ENCODE measurements around the gene GDE1. TPM values are rescaled to one million over a fixed set of nuclear protein-coding genes. Genes with fewer than 3 reads are reported as not detected.

GDE1 gene
- total RNA-seq, 1 donor from 2014 or later: 111 TPM

DNA sequence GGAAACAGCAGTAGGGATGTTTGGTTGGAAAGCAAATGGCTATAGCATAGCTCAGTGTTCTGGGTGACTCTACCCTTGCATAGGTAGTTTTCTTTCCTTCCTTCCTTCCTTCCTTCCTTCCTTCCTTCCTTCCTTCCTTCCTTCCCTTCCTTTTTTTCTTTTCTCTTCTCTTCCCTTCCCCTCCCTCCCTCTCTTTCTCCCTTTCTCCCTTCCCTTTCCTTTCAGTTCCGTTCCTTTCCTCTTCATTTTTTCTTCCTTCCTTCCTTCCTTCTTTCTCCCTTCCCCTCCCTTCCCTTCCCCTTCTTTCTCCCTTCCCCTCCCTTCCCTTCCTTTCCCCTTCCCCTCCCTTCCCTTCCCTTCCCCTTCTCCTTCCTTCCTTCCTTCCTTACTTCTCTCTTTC lies 31.3 kb downstream of the GDE1 start:
- DNase-seq (ENCODE audit: low read depth) (no peak), FAIRE-seq (no peak)
- TF ChIP-seq, protein P1, sequence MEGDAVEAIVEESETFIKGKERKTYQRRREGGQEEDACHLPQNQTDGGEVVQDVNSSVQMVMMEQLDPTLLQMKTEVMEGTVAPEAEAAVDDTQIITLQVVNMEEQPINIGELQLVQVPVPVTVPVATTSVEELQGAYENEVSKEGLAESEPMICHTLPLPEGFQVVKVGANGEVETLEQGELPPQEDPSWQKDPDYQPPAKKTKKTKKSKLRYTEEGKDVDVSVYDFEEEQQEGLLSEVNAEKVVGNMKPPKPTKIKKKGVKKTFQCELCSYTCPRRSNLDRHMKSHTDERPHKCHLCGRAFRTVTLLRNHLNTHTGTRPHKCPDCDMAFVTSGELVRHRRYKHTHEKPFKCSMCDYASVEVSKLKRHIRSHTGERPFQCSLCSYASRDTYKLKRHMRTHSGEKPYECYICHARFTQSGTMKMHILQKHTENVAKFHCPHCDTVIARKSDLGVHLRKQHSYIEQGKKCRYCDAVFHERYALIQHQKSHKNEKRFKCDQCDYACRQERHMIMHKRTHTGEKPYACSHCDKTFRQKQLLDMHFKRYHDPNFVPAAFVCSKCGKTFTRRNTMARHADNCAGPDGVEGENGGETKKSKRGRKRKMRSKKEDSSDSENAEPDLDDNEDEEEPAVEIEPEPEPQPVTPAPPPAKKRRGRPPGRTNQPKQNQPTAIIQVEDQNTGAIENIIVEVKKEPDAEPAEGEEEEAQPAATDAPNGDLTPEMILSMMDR (IDR thresholded peaks at IDR 0.05; ENCODE audit: insufficient read depth, low read length, severe bottlenecking): no peak
- Histone ChIP-seq H3K4me3 (ENCODE audit: low read depth, low read length) (no peak overlapping the region), H3K36me3 (ENCODE audit: control insufficient read depth, insufficient read depth, low read length) (no peaks in the 10 kb centered on the region), H3K27me3 (ENCODE audit: control insufficient read depth, insufficient read depth, low read length) (no peaks in the 10 kb centered on the region)

DNA sequence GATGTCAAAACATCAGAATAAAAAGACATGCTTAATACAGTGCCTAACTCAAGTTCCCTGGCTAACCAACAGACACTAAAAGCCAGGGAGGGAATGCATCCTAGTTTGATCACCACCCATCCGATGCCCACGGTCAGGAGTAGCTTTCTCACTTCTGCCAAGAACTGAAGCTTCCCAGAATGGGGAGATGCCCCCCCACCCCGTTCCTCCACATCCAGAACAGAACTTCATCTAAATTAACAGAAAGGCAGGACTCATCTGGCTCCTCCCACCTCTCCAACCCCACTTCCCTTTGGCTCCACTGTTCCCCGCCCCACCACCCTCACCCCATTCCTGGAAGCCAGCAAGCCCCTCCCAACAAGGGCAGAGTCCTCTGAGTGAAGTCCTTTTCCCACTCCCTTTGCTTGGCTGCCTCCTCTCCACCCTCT lies 33.7 kb downstream of the GDE1 start:
- DNase-seq (ENCODE audit: low read depth): no peak

DNA sequence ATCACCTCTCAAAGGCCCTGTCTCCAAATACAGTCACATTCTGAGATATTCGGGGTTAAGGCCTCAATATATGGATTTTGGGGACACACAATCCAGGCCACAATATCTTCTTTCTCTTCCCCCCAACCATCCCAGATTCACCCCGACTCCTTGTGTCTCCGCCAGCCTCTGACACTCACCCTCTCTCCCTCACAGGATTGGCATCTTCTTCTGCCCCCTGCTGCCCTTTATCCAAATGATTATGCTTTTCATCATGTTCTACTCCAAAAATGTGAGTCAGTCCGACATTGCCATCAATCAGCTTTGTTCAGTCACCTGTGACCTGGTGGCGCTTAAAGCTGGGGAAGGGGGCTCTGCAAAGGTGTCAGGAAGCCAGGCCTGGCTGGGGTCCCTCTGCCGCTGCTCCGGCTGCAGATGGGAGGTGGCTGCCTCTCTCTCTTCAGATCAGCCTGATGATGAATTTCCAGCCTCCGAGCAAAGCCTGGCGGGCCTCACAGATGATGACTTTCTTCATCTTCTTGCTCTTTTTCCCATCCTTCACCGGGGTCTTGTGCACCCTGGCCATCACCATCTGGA lies 35.1 kb downstream of the GDE1 start:
- no peak for DNase-seq (ENCODE audit: low read depth)
- Histone ChIP-seq H3K36me3 (ENCODE audit: control insufficient read depth, insufficient read depth, low read length) (no peaks in the 10 kb centered on the region), H3K27me3 (ENCODE audit: control insufficient read depth, insufficient read depth, low read length) (no peaks in the 10 kb centered on the region), H3K4me3 (ENCODE audit: low read depth, low read length) (no peak overlapping the region)
- FAIRE-seq: no peak
- TF ChIP-seq, protein P1 (IDR thresholded peaks at IDR 0.05; ENCODE audit: insufficient read depth, low read length, severe bottlenecking): no peak

More for the DNA sequence above, 33.7 kb downstream of the GDE1 start:
- H3K27me3 ChIP-seq (ENCODE audit: control insufficient read depth, insufficient read depth, low read length): no peaks in the 10 kb centered on the region
- FAIRE-seq: no peak
- no peak overlapping the region for H3K4me3 ChIP-seq (ENCODE audit: low read depth, low read length)
- TF ChIP-seq, protein P1 (IDR thresholded peaks at IDR 0.05; ENCODE audit: insufficient read depth, low read length, severe bottlenecking): no peak
- no peaks in the 10 kb centered on the region for H3K36me3 ChIP-seq (ENCODE audit: control insufficient read depth, insufficient read depth, low read length)

DNA sequence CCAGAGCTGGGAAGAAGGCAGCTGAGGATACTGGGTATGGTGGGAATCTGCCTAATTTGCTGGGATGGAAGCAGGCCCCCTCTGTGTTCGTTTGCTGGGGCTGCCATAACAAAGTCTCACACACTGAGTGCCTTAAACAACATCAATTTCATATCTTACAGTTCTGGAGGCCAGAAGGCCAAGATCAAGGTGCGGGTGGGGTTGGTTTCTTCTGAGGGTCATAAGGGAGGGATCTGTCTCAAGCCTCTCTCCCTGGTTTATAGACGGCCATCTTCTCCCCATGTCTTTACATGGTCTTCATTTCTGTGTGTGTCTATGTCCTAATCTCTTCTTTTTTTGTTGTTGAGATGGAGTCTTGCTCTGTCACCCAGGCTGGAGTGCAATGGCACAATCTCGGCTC lies 35.8 kb downstream of the GDE1 start:
- TF ChIP-seq, protein P1 (IDR thresholded peaks at IDR 0.05; ENCODE audit: insufficient read depth, low read length, severe bottlenecking): no peak
- Histone ChIP-seq H3K36me3 (ENCODE audit: control insufficient read depth, insufficient read depth, low read length) (no peaks in the 10 kb centered on the region), H3K27me3 (ENCODE audit: control insufficient read depth, insufficient read depth, low read length) (no peaks in the 10 kb centered on the region), H3K4me3 (ENCODE audit: low read depth, low read length) (no peak overlapping the region)
- FAIRE-seq (no peak), DNase-seq (ENCODE audit: low read depth) (no peak)

DNA sequence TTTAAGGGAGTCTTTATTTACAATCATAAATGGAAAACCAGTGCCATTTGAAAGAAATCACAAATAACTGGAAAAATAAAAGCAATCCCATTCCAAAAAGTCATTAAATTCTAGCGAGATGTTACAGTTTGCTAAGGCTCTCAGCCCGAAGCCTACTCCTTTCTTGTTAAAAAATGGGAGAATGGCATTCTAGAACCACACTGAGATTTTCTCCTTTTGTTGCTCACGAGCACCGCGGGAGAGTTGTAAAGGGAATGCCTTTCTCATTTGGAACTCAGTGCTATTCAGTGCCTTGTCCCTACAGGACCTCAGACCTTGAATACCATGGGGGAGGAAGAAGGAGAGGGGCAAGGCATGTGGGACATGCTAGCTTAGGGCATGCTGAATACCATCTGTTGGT lies 36.3 kb downstream of the GDE1 start:
- no peak for DNase-seq (ENCODE audit: low read depth)
- TF ChIP-seq, protein P1 (IDR thresholded peaks at IDR 0.05; ENCODE audit: insufficient read depth, low read length, severe bottlenecking): no peak
- no peak overlapping the region for H3K4me3 ChIP-seq (ENCODE audit: low read depth, low read length)
- H3K36me3 ChIP-seq (ENCODE audit: control insufficient read depth, insufficient read depth, low read length): no peaks in the 10 kb centered on the region
- FAIRE-seq: no peak
- H3K27me3 ChIP-seq (ENCODE audit: control insufficient read depth, insufficient read depth, low read length): no peaks in the 10 kb centered on the region

DNA sequence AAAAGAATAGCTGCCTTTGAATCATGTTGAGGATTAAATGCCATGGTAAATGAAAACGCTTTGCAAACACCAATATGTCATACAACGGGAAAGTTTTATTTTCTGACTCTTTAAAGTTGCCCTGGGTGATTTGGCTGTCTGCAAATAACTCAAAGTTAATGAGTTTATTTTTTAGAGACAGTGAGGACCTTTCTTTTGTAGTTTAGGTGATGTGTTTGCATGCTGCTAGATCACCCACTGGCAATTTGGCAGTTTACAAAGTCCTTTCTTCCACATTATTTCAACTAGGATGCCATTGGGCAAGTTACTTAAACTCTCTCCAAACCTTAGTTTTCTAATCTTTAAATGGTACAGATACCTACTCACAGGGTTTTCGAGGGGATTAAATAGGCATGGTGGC lies 37.8 kb downstream of the GDE1 start:
- H3K4me3 ChIP-seq (ENCODE audit: low read depth, low read length): no peak overlapping the region
- H3K36me3 ChIP-seq (ENCODE audit: control insufficient read depth, insufficient read depth, low read length): no peaks in the 10 kb centered on the region
- FAIRE-seq (no peak), DNase-seq (ENCODE audit: low read depth) (no peak)
- TF ChIP-seq, protein P1 (IDR thresholded peaks at IDR 0.05; ENCODE audit: insufficient read depth, low read length, severe bottlenecking): no peak
- no peaks in the 10 kb centered on the region for H3K27me3 ChIP-seq (ENCODE audit: control insufficient read depth, insufficient read depth, low read length)
